ENCODE data around the gene SRP68. TPM values are rescaled to one million over a fixed set of nuclear protein-coding genes. Genes with fewer than 3 reads are reported as not detected.

The SRP68 gene
- polyA plus RNA-seq, 1 experiment: 101 TPM

DNA sequence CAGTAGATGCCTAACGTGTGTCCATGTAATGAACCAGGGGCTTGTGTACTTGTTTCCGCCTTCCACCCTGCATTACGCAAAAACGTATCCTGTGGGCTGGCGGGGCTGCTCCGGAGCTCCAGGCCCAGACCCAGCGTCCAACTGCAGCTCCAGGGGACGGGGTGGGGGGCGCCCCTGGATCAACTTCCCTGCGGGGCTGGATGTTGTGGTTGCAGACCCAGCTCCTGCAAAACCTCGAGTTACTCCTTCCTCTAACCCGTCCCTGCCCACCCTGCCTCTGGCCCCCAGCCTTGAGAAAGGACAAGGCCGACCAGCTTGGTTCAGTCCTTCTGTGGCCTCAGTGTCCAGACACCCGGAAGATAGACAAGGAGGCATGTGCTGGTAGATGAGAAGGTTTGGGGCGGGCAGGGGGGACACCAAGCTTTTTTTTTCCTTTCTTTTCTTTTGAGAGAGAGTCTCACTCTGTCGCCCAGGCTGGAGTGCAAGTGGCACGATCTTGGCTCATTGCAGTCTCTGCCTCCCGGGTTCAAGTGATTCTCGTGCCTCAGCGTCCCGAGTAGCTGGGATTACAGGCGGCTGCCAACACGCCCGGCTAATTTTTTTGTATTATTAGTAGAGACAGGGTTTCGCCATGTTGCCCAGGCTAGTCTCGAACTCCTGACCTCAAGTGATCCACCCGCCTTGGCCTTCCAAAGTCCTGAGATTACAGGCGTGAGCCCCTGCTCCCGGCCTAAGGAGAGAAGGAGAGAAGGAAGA is 32.0 kb upstream of the SRP68 start:
- no peak for DNase-seq (ENCODE audit: low read depth, low spot score)
- Histone ChIP-seq H3K27me3 (ENCODE audit: control insufficient read depth, insufficient read depth, low read length) (no peaks in the 10 kb centered on the region), H3K4me3 (ENCODE audit: low read depth, low read length) (peak overlapping the region; percentile 73), H3K9me3 (ENCODE audit: control insufficient read depth, insufficient read depth, low read length) (peaks cover 3% of the 10 kb centered on the region; the same call in 1 of the 2 replicates), H3K27ac (ENCODE audit: low read depth, low read length) (peak overlapping the region; percentile 52)
- CTCF ChIA-PET: interaction anchor here (0.5 to 4.1 kb wide), 4 partner anchors 31 to 175 kb away, joined by 3 to 22 read pairs (median 7); no protein-coding TSS in a partner anchor
- TF ChIP-seq, protein P1, sequence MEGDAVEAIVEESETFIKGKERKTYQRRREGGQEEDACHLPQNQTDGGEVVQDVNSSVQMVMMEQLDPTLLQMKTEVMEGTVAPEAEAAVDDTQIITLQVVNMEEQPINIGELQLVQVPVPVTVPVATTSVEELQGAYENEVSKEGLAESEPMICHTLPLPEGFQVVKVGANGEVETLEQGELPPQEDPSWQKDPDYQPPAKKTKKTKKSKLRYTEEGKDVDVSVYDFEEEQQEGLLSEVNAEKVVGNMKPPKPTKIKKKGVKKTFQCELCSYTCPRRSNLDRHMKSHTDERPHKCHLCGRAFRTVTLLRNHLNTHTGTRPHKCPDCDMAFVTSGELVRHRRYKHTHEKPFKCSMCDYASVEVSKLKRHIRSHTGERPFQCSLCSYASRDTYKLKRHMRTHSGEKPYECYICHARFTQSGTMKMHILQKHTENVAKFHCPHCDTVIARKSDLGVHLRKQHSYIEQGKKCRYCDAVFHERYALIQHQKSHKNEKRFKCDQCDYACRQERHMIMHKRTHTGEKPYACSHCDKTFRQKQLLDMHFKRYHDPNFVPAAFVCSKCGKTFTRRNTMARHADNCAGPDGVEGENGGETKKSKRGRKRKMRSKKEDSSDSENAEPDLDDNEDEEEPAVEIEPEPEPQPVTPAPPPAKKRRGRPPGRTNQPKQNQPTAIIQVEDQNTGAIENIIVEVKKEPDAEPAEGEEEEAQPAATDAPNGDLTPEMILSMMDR (IDR thresholded peaks at IDR 0.05; ENCODE audit: low read depth, low read length): no peak
- POLR2A ChIA-PET: interaction anchor here (0.5 to 1.1 kb wide), 4 partner anchors 9 to 195 kb away, joined by 3 to 4 read pairs (median 4); partner anchors contain the start of gene UBALD2

DNA sequence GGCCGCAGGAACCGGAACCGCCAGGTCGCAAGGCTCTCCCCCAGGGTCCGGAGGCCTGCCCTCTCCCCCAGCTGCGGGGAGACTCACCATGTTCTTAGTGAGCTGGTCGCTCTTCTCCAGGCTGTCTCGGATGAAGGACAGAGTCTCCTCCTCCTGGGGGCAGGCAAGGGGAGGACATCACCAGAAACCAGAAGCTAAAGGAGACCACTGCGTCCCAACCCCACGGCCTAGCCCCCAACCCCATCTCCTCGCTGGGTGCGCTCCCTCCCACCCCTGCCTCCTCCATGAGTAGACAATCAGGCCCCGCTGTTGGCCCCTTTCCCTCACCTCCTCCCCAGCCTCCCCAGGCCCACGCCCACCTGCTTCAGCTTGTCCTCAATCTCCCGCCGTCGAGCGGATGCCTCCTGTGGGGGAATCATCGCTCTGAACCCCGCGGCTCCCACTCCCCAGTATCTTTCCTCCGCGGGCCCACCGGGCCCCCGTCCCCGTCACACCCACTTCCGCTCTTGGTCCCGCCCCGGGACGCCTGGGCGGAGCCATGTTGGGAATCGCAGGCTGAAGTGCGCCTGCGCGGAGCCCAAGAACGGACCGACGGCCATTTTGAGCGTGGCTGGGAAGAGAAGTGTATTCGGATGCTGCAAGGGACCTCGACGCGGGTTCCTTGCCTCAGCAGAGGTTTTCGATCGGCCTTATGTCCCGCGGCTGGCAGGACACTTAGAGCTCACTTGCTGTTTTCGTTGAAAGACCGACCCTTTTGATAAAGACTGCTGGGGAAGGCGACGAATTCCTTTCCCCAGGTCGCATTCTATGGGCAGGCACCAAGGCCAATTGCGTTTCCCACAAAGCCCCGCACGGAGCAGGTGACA is 31.2 kb upstream of the SRP68 start, which contains the start of gene EXOC7:
TSS of gene EXOC7 (minus strand) at position 514 of the 866 bp plus-strand sequence. CDS start at position 419, 95 bp downstream.
- peak within 1 kb of the TSS; percentile 52 for H3K27ac ChIP-seq (ENCODE audit: low read depth, low read length)
- no peaks in the 10 kb centered on the region for H3K27me3 ChIP-seq (ENCODE audit: control insufficient read depth, insufficient read depth, low read length)
- CTCF ChIA-PET: interaction anchor here (0.5 to 4.1 kb wide), 5 partner anchors 30 to 233 kb away, joined by 3 to 22 read pairs (median 7); no protein-coding TSS in a partner anchor
- POLR2A ChIA-PET: interaction anchor here (0.5 to 1.1 kb wide), 5 partner anchors 152 to 196 kb away, joined by 3 to 8 read pairs (median 4); partner anchors contain the start of gene UBALD2
- TF ChIP-seq, protein P1 (IDR thresholded peaks at IDR 0.05; ENCODE audit: low read depth, low read length): no peak
- peak within 1 kb of the TSS; percentile 73 for H3K4me3 ChIP-seq (ENCODE audit: low read depth, low read length)
- DNase-seq (ENCODE audit: low read depth, low spot score): peak; percentile 68
- H3K9me3 ChIP-seq (ENCODE audit: control insufficient read depth, insufficient read depth, low read length): peaks cover 3% of the 10 kb centered on the region; the same call in 1 of the 2 replicates

DNA sequence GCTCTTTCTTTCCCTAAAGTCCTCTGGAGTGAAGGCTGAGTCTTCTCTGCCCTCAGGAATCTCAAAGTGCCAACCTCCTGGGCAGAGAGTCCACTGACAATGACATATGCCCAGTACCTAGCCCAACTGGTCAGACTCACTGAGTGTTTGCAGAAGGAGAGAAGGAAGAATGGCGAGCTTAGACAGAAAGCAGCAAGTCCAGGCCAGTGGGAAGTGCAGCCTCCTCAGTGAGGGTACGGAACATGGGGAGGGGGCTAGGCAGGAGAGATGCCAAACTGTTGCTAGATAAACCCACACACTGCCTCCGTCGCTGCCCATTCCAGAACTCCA is 30.6 kb upstream of the SRP68 start:
- no peak for DNase-seq (ENCODE audit: low read depth, low spot score)
- Histone ChIP-seq H3K27ac (ENCODE audit: low read depth, low read length) (peak overlapping the region; percentile 47), H3K9me3 (ENCODE audit: control insufficient read depth, insufficient read depth, low read length) (peaks cover 3% of the 10 kb centered on the region; the same call in 1 of the 2 replicates), H3K4me3 (ENCODE audit: low read depth, low read length) (peak overlapping the region; percentile 73), H3K27me3 (ENCODE audit: control insufficient read depth, insufficient read depth, low read length) (no peaks in the 10 kb centered on the region)
- ChIA-PET CTCF (interaction anchor here (4.1 kb wide), 1 partner anchor 176 kb away, joined by 22 read pairs; no protein-coding TSS in a partner anchor), POLR2A (interaction anchor here (0.9 to 1.1 kb wide), 2 partner anchors 162 to 177 kb away, joined by 3 read pairs; partner anchors contain the start of gene UBALD2)
- TF ChIP-seq, protein P1 (IDR thresholded peaks at IDR 0.05; ENCODE audit: low read depth, low read length): no peak

DNA sequence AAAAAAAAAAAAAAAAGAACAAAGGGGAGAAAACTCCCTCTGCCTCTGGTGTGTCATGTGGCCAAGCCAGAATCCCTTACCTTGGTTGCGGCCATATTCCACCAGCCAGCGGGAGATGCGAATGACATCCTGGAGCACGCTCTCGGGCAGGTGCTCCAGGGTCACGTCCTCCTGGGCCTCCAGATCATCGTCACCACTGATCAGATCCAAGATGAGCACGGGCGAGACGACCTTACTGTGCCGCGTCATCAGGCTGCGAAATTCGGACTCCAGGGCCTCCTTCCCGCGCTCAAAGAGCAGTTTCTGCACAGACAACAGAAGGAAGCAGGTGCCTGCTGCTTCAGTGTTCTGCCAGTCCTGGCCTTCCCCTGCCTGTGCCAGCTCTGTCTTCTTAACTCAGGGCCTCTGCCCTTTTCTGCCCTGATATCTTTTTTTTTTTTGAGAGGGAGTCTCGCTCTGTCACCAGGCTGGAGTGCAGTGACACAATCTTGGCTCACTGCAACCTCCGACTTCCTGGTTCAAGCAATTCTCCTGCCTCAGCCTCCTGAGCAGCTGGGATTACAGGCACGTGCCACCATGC is 25.5 kb upstream of the SRP68 start:
- DNase-seq (ENCODE audit: low read depth, low spot score): no peak
- CTCF ChIA-PET: no interaction called here

More for the DNA sequence above, 25.5 kb upstream of the SRP68 start:
- Histone ChIP-seq H3K27me3 (ENCODE audit: control insufficient read depth, insufficient read depth, low read length) (no peaks in the 10 kb centered on the region), H3K9me3 (ENCODE audit: control insufficient read depth, insufficient read depth, low read length) (no peaks in the 10 kb centered on the region), H3K4me3 (ENCODE audit: low read depth, low read length) (no peak overlapping the region), H3K27ac (ENCODE audit: low read depth, low read length) (no peak overlapping the region)
- TF ChIP-seq, protein P1 (IDR thresholded peaks at IDR 0.05; ENCODE audit: low read depth, low read length): no peak
- POLR2A ChIA-PET: no interaction called here
